Thyroid gland (tissue), 4 donors: ENCODE results near the gene ZBED1.

Experiments used
- CTCF ChIP-seq, 6 experiments: fragments of 200-600 bp in 3 of 6; fragments of 450-650 bp in 3 of 6; sonication (generic) in 3 of 6; IDR thresholded peaks; one replicate each; pipeline ENCODE4 v1.5.1; 2016 to 2019; ENCODE audit warnings: antibody characterized with exemption in 6 of 6, mild to moderate bottlenecking in 2 of 6, inconsistent platforms in 1 of 6, moderate library complexity in 1 of 6
- POLR2A ChIP-seq, 2 donors: fragments of 450-650 bp; IDR thresholded peaks; one replicate each; pipeline ENCODE4 v1.6.1; 2017; ENCODE audit warnings: antibody characterized with exemption in 2 of 2, mild to moderate bottlenecking in 2 of 2, moderate library complexity in 1 of 2

GRCh38 chrX:2542826-2543521 lies 42.2 kb upstream of the ZBED1 start:
- no peak for TF ChIP-seq CTCF (IDR thresholded peaks at IDR 0.05)
- no peak for TF ChIP-seq POLR2A (IDR thresholded peaks at IDR 0.05)
